Measurements from ENCODE around the gene PCK2. TPM values are rescaled to one million over a fixed set of nuclear protein-coding genes. Genes with fewer than 3 reads are reported as not detected.

Gene PCK2
- total RNA-seq, 4 donors from 2014 or later = 9.1 to 20.7 (median 12.5) TPM

DNA sequence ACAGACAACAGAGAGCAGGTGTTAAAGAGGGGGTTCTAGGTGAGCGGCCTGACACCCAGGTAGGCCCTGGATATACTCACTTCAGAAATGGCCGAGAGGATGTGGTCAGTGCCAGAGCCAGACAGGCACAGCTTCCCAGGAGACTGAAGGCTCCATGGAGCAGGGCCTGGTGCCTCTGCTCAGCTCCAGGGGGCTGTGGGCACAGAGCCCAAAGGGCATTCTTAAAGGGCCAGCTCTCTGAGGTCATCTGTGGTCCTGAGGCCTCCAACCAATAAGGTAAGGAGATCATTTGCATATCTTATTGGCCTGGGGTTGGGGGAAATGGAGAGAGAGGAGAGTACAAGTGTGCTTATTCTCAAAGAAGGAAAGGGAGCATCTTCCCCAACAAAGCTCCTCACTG, 9.7 kb upstream of the PCK2 start:
- no peaks in the 10 kb centered on the region for H3K36me3 ChIP-seq
- TF ChIP-seq EP300 (IDR thresholded peaks at IDR 0.05) = no peak
- TF ChIP-seq POLR2AphosphoS5 (IDR thresholded peaks at IDR 0.05) = no peak
- TF ChIP-seq, protein P1, sequence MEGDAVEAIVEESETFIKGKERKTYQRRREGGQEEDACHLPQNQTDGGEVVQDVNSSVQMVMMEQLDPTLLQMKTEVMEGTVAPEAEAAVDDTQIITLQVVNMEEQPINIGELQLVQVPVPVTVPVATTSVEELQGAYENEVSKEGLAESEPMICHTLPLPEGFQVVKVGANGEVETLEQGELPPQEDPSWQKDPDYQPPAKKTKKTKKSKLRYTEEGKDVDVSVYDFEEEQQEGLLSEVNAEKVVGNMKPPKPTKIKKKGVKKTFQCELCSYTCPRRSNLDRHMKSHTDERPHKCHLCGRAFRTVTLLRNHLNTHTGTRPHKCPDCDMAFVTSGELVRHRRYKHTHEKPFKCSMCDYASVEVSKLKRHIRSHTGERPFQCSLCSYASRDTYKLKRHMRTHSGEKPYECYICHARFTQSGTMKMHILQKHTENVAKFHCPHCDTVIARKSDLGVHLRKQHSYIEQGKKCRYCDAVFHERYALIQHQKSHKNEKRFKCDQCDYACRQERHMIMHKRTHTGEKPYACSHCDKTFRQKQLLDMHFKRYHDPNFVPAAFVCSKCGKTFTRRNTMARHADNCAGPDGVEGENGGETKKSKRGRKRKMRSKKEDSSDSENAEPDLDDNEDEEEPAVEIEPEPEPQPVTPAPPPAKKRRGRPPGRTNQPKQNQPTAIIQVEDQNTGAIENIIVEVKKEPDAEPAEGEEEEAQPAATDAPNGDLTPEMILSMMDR (IDR thresholded peaks at IDR 0.05) = no peak
- TF ChIP-seq POLR2A (IDR thresholded peaks at IDR 0.05; ENCODE audit: low read depth) = no peak
- peaks cover 9 to 15% (median 14%) of the 10 kb centered on the region in 4 donors for H3K4me1 ChIP-seq
- H3K27me3 ChIP-seq = no peaks in the 10 kb centered on the region
- H3K27ac ChIP-seq (replicated peaks in 1 of 4) = no peak overlapping the region
- intact Hi-C loops (cut with DNase I) = no loop called here
- H3K4me3 ChIP-seq = no peak overlapping the region
- no peak for DNase-seq (ENCODE audit: extremely low spot score)
- H3K9me3 ChIP-seq = no peaks in the 10 kb centered on the region
- WGBS = 90% methylated on average over 2 of the region's 2 CpGs

DNA sequence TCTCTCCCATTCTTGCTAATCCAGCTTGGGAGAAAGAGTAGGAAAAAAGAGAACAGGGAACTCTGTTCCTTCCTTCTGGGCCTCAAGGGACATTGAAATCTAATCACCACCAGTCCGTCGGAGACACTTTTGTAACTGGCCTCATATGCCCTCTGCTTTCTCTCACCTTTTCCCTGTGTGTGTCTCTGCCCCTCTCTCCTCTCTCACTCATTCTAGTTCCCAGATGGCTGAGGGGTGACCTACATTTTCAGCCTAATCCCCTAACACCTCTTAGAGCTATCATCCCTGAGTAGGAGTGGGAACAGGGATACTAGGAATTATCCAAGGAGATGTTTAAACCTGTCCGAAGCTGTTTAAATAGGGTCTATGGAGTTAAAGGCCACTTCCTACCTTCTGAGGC, 8.9 kb upstream of the PCK2 start:
- H3K9me3 ChIP-seq = no peaks in the 10 kb centered on the region
- no peak overlapping the region for H3K4me3 ChIP-seq
- no peak for DNase-seq (ENCODE audit: extremely low spot score)
- 90% methylated on average over 3 of the region's 3 CpGs for WGBS
- TF ChIP-seq POLR2AphosphoS5 (IDR thresholded peaks at IDR 0.05) = no peak
- no peak for TF ChIP-seq EP300 (IDR thresholded peaks at IDR 0.05)
- no peak for TF ChIP-seq POLR2A (IDR thresholded peaks at IDR 0.05; ENCODE audit: low read depth)
- TF ChIP-seq, protein P1 (IDR thresholded peaks at IDR 0.05) = no peak
- H3K4me1 ChIP-seq = peaks cover 9 to 15% (median 14%) of the 10 kb centered on the region in 4 donors
- intact Hi-C loops (cut with DNase I) = no loop called here
- no peaks in the 10 kb centered on the region for H3K27me3 ChIP-seq
- H3K36me3 ChIP-seq = no peaks in the 10 kb centered on the region
- no peak overlapping the region for H3K27ac ChIP-seq (replicated peaks in 1 of 4)

DNA sequence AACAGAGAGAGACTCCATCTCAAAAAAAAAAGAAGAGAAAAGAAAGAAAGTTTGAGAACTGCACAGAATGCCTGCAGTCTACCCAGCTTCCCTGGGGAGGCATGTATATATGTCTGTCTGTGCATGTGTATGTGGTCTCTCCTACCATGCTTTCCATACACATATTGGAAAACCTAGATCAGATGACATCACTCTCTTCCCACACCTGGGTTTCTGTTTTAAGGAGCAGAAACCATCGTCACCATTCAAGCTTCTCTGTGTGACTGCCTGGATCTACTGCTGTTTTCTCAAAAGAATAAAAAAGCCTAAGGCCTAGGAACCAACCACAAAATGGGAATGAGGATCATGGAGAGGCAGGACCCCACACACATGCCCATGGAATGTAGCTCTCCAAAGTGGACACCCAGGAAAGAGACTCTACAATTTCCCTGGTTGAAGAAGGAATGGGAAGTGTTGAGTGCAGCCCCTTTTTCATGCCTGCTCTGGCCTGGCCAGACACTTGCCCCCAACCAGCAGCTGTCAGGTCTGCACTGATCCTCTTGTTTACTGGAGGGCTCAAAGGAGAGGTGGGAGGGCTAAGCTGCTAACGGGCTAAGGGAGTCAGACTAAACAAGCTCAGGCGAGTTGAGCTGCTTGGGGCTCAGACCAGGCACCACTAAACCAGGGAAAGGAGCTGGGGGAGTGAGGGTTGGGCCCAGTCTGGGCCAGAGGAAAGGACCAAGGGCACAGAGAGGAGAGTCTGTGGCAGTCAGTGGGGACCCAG, 7.7 kb upstream of the PCK2 start:
- 90% methylated on average over 3 of the region's 3 CpGs for WGBS
- Histone ChIP-seq H3K36me3 (no peaks in the 10 kb centered on the region), H3K27me3 (no peaks in the 10 kb centered on the region), H3K4me1 (peaks cover 4 to 6% (median 5%) of the 10 kb centered on the region in 4 donors), H3K27ac (replicated peaks in 1 of 4) (no peak overlapping the region), H3K9me3 (no peaks in the 10 kb centered on the region), H3K4me3 (no peak overlapping the region)
- TF ChIP-seq POLR2A (IDR thresholded peaks at IDR 0.05; ENCODE audit: low read depth) (no peak), POLR2AphosphoS5 (IDR thresholded peaks at IDR 0.05) (no peak), EP300 (IDR thresholded peaks at IDR 0.05) (no peak)
- TF ChIP-seq, protein P1 (IDR thresholded peaks at IDR 0.05) = no peak
- no peak for DNase-seq (ENCODE audit: extremely low spot score)
- intact Hi-C loops (cut with DNase I) = no loop called here

DNA sequence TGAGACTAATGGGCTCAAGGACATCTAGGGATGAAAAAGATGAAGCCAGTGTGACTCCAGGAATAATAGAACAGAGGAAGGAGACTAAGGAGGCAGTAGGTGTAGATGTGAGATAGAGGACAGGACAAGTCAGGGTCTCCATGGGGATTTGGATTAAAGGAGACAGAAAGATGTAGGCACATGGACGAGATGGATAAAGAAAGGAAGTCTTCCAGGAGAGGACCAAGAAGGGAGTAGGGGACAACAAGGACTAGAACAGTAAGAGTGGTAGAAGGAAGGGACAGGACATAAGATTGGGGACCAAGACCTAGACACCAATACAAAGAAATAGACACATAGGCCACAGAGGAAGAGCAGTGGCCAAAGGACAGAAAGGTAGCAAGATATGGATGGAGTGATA, 7.1 kb upstream of the PCK2 start:
- TF ChIP-seq POLR2AphosphoS5 (IDR thresholded peaks at IDR 0.05) (no peak), EP300 (IDR thresholded peaks at IDR 0.05) (no peak), POLR2A (IDR thresholded peaks at IDR 0.05; ENCODE audit: low read depth) (no peak)
- TF ChIP-seq, protein P1 (IDR thresholded peaks at IDR 0.05) = no peak
- no peak overlapping the region for H3K4me3 ChIP-seq
- WGBS = 75% methylated on average over 1 of the region's 1 CpG
- H3K9me3 ChIP-seq = no peaks in the 10 kb centered on the region
- no peak for DNase-seq (ENCODE audit: extremely low spot score)
- H3K27me3 ChIP-seq = no peaks in the 10 kb centered on the region
- intact Hi-C loops (cut with DNase I) = no loop called here
- no peak overlapping the region for H3K27ac ChIP-seq (replicated peaks in 1 of 4)
- no peaks in the 10 kb centered on the region for H3K4me1 ChIP-seq
- no peaks in the 10 kb centered on the region for H3K36me3 ChIP-seq
